NCI-H2171 (cell line): ENCODE data around the gene FRMD4A.

Experiments used
- DNase-seq: peaks from one replicate; lab custom pipeline; 2025; lab: John Stamatoyannopoulos, UW

FRMD4A gene

GRCh38 chr10:14190702-14191101 lies 140.0 kb downstream of the FRMD4A start:
- DNase-seq, result no peak

- DNase-seq, result no peak
Measured at GRCh38 chr10:14186245-14186644, 144.5 kb downstream of the FRMD4A start.

GRCh38 chr10:14185316-14186045 lies 145.2 kb downstream of the FRMD4A start:
- no peak for DNase-seq

GRCh38 chr10:14184841-14185315 lies 145.8 kb downstream of the FRMD4A start:
- DNase-seq, result no peak

- DNase-seq, result no peak
Measured at GRCh38 chr10:14182781-14183180, 147.9 kb downstream of the FRMD4A start.

GRCh38 chr10:14181567-14181936 lies 149.2 kb downstream of the FRMD4A start:
- DNase-seq, result no peak

GRCh38 chr10:14180911-14181566 lies 149.7 kb downstream of the FRMD4A start:
- DNase-seq, result peak; percentile 20

- DNase-seq, result no peak
Measured at GRCh38 chr10:14179251-14179650, 151.5 kb downstream of the FRMD4A start.

GRCh38 chr10:14173706-14174594 lies 156.8 kb downstream of the FRMD4A start:
- peak; percentile 30 for DNase-seq

- DNase-seq, result no peak
Measured at GRCh38 chr10:14173391-14173705, 157.4 kb downstream of the FRMD4A start.

GRCh38 chr10:14172336-14172950 lies 158.3 kb downstream of the FRMD4A start:
- no peak for DNase-seq

GRCh38 chr10:14171336-14171735 lies 159.4 kb downstream of the FRMD4A start:
- DNase-seq, result no peak

GRCh38 chr10:14163377-14164086 lies 167.2 kb downstream of the FRMD4A start:
- DNase-seq, result no peak

- DNase-seq, result no peak
Measured at GRCh38 chr10:14162629-14163344, 167.9 kb downstream of the FRMD4A start.

GRCh38 chr10:14162061-14162460 lies 168.7 kb downstream of the FRMD4A start:
- DNase-seq, result no peak

- DNase-seq, result no peak
Measured at GRCh38 chr10:14160299-14160698, 170.4 kb downstream of the FRMD4A start.

GRCh38 chr10:14158575-14158974 lies 172.1 kb downstream of the FRMD4A start:
- no peak for DNase-seq

- DNase-seq, result no peak
Measured at GRCh38 chr10:14156104-14156503, 174.6 kb downstream of the FRMD4A start.

- peak; percentile 83 for DNase-seq
Measured at GRCh38 chr10:14153570-14154055, 177.1 kb downstream of the FRMD4A start.

GRCh38 chr10:14151571-14151970 lies 179.2 kb downstream of the FRMD4A start:
- no peak for DNase-seq

GRCh38 chr10:14150526-14150925 lies 180.2 kb downstream of the FRMD4A start:
- DNase-seq, result no peak
